GM19463 (cell line): ENCODE data around the gene ADCY5.
"Not testable (repeated sequence)": the region's sequence is repeated elsewhere in the genome, so short reads cannot be mapped to it uniquely, and the experiment has no call there.

Experiments used
- ATAC-seq: cut with Tn5 transposase; IDR thresholded peaks from one replicate; pipeline ENCODE4 v1.9.1; 2021; ENCODE audit warnings: mild to moderate bottlenecking, moderate library complexity; ENCODE audit not compliant: unreplicated experiment

Gene ADCY5

DNA sequence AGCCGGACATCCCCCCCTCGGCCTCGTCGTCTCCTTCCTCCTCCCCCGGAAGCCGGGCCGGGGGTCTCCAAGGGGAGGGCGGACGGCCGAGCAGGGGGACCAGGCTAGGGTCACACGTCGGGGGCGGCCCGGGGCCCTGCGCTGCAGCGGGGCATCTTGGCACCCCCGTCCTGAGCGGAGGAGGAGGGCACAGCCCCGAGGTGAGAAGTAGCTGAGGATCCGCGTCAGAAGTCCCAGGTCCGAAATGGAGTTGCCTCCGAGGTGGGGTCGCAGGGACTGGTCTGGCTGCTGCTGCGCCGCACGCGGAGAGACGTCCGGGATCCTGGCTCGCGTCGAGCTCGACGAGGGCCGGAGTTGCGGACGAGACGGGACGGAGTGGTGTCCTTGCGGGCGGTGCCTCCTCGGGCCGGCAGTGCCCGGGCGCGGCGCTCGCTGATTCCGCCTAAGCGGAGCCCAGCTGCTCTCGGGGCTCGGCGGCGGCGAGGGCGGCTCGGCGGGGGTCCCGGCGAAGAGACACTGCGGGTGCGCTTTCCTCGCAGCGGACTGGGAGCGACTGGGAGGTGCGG, at the start of gene ADCY5:
ADCY5 (minus strand) TSS at position 555 of the 566 bp plus-strand sequence; CDS start at position 10, 545 bp downstream.
- ATAC-seq = no peak

DNA sequence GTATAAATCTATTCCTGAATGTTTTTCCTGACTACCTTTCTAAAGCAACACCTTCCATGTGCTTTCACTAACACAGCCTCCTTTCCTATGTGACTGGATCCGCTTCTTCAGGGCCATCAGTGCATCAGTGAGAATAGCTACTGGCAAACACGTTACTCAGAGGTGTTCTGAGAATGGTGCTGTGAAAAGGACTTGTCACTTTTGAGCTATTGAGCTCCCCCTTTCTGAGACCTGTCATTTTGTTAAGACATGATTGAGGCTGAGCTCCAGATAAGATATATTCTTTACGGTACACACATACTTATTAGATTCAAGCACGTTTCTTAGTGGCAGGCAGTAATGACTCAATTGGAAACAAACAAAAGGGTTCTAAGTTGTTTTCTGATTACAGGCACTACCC, 45.0 kb upstream of the ADCY5 start:
- ATAC-seq = no peak

DNA sequence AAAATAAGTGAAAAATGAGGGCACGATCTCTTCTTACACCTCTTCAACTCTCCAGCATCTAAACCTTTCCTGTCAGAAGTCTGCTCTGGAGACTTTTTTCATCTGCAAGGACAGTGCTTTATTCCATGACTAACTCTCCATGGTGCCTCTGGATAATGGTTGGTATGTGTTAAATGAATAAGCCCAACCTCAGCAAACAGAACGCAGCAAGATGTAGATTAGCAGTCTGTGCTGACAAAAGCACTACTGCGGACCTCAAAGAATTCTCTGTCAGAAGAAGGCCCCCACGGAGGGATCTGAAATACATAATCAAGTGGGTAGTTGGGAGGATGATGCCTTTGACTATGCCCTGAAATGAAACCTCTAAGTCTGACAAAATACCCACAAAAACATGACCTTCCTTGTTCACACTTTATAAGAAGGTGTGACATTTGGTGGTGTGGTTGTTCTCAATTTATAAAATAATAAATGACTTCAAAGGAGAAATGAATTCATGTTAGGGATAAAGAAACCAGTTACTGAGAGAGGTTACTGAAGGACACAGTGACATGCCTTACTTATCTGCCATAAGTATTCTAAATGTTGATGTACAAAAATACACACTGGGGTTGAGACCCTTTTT, 43.2 kb upstream of the ADCY5 start:
- ATAC-seq = no peak

DNA sequence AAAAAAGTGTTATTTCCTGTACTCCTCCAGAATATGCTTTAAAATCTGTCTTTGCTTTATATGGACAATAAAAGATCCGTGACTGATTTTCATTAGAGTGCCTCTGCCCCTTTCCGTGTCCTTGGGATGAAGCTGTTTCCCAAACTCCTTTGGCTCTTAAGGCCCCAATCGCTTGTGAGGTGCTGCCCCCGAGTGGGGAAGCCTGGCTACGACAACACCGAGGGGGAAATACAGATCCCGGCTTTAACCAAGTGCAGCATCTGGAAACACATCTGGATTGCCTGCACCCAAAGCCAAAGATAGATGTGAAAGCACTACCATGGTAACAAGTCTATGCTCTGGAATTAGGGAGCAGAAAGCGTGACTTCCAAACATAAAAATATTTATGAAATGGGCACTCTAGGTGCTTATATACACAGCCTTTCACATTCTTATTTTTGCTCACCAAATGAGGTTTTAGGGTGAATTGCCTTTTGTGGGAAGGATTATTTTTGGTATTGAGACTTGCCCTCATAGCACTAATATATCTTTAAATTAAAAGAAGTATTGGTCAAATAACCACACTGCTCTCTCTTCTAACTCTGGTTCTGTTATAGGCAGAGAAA, 40.6 kb upstream of the ADCY5 start:
- no peak for ATAC-seq

DNA sequence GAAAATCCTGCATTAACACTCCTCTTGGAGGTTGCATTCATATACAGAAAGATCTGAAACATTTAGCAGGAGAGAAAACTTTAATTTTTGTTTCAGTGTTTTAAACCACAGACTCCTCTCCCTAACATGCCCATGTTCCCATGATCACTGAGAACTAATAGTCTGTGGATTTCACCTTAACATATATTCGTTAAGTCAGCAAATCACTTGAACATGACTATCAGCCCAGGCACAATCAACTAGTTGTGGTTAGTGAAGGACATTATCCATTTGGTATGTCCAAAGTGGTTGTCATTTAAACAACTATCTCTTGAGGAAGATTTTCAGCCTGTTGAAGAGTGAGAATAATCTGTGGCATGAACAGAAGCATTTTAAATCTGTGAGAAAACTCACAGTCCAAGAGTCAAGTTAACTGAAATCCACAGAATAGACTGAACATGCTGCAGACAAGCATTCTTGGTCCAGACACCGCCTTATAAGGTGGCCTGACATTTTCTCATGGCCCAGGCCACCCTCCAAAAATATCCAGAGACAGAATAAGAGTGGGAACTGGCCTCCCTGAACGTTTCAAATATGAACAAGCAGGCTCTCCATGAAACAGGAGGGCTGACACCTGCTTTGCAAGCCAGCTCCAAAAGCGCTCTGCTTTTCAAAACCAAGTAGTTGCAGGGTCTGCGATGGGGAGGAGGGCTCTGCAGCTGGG, 39.9 kb upstream of the ADCY5 start:
- no peak for ATAC-seq

DNA sequence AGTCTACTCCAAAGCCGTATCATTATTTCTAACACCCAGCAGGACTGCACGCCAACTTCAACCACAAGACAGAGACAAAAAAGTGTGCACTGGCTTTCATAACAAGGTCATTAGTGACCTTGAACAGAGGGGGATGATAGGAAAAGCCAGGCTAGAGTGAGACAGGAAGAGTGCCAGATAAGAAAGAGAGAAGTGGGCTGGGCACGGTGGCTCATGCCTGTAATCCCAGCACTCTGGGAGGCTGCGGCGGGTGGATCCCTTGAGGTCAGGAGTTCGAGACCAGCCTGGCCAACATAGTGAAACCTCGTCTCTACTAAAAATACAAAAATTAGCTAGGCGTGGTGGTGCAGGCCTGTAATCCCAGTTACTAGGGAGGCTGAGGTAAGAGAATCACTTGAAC, 38.2 kb upstream of the ADCY5 start:
- not testable (repeated sequence) for ATAC-seq

DNA sequence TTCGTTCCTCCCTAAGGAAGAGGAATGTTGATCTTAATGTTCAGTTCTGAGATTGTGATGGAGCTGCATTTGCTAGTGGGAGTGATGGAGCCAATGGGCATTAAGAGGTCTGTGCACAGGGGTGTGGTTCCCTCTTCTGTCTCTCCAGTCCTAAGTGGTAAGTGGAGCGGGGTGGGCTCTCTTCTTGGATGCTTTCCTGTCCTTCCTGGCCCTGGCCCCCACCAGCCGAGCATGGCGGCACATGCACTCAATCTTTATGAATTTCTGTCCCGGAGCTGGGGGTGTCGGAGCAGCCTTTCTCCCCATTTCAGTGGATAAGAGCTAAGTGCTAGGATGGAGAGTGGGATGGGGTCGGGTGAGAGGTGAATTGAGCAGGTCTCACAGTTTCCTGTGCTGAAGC, 37.6 kb upstream of the ADCY5 start:
- ATAC-seq = no peak

DNA sequence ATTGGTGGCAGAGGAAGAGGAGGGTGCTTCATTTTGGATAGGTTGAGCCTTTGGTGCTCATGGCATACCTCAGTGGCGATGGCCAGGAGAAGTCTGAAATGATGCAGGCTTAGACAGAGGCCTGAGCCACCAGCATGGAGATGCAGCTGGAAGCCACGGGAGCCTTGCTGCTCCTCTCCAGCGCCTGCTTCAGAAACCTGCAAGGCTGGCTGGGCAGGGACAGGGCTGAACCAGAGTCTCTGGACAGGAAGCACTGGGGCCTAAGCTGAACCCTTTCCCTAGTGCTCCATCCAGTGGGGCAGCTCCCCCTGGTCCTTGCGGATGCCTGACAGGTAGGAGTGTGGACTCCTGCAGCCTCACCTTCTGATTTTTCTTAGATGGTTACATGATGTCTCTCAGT, 36.7 kb upstream of the ADCY5 start:
- ATAC-seq = no peak

DNA sequence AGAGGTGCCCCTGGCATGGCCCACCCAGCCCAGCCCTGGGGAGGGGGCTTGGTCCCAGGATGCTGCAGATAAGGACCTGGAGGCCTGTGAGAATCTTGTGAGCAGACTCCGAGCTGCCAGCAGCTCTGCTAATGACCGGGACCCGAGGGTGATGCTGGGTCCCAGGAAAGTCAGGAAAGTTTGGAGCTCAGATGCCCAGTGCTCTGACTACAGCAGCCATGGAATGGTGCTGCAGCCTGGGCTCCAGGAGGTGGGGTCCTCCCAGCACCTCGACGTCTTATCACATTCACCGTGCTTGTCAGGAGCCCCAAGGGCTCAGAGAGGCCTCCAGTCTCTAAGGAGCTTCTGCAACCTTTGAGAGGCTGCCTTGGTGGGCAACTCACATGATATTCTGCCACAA, 34.3 kb upstream of the ADCY5 start:
- ATAC-seq = no peak

DNA sequence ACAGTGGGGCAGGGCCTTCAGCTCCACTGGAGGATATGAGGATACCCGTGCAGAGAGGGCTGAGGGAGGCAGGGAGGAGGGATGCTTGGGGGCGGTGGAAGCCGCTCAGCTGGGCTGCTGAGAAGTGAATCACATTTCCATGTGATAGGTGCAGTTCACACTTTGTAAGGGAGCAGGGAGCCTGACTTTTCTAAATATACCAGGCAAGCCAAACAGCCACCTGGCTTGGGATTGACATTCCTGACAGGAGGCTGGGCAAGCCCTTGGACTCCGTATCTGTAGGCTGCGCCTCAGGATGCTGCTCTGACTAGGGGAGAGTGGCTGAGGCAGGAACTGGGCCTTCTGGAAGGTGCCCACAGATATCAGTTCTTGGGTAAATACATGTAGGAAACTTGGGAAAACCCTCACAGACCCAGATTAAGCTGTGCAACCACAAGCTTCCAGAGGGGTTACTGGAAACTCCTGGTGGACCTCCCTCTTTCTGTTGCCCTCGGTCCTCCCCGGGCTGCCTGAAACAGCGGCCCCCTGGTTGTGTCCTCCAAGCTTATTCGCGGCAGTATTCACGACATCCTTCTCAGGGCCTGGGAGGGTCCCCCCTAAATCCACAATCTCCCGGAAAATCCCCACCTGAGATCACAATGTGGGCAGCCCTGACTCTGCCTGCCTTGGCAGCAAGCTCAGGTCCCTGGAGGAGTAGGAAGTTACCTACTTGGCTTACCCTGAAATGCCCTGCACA, 33.0 kb upstream of the ADCY5 start:
- no peak for ATAC-seq

DNA sequence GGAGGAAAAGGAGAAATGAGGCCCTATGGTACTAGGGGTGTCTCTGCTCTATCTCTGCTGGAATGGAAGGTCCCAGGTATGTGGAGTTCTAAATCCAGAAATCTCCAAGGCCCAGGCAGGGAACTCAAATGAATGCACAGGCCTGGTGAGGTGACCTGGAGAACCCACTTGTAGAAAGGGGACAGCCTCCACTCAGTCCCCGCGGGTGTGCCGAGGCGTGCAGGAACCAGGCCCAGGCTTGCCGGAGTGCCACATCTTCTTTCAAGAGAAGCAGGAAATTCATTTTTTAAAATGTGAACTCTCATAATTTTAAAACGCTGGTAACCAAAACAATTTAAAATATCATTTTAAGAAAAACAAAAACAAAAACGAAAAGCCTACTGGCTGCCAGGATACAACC, 32.2 kb upstream of the ADCY5 start:
- ATAC-seq = no peak

DNA sequence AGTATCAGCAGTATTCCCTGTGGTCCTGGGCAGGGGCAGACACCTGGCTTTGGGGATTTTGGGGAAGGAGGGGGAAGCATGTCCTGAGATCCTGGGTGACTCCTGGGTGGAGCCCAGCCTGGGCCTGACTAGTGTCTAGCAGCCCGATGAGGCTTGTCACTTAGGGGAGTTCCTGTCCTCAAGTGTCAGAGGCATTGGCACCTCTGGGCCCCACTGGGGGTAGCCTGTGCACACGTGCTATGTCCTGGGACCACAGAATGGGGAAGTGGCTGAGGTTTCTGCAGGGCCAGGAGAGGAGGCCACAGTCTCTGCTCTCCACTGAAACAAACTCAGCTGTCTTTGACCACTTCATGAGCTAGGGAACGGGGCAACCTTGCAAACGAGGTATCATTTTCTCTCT, 31.5 kb upstream of the ADCY5 start:
- no peak for ATAC-seq

DNA sequence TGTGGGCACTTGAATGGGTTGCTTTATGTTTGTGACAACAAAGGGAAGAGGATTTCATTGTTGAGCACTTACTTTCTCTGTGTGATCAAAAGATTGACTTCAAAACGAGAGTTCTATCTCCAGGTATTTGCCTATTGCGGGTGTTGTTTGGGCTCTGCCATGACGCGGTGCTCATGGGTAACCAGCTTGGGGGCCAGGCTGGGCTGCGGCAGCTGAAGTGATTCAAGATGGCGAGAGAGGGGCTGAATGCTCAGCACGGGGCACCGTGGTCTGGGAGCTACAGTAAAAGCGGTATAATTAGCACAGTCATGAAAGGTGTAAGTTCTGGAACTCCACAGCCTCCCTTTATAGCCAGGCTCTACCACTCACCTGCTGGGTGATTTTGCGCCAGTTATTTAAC, 31.0 kb upstream of the ADCY5 start:
- no peak for ATAC-seq

DNA sequence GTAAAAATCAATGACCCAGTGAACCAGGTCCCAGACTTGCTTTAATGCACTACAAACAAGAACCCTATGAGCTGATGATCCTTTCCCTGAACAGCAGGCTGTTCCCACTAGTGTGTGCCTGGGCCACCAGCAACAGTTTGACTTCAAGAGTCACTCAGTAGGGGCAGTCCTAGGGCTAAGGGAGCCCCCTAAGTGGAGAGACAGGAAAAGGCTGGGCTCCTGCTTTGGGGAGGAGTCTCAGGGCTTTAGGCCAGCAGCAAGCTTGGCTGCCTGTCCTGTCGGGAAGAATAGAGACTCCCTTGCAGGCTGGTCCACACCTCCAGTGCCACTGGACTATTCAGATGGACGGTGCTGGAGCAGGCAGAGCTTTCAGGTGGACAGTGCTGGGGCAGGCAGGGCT, 29.4 kb upstream of the ADCY5 start:
- ATAC-seq = no peak

DNA sequence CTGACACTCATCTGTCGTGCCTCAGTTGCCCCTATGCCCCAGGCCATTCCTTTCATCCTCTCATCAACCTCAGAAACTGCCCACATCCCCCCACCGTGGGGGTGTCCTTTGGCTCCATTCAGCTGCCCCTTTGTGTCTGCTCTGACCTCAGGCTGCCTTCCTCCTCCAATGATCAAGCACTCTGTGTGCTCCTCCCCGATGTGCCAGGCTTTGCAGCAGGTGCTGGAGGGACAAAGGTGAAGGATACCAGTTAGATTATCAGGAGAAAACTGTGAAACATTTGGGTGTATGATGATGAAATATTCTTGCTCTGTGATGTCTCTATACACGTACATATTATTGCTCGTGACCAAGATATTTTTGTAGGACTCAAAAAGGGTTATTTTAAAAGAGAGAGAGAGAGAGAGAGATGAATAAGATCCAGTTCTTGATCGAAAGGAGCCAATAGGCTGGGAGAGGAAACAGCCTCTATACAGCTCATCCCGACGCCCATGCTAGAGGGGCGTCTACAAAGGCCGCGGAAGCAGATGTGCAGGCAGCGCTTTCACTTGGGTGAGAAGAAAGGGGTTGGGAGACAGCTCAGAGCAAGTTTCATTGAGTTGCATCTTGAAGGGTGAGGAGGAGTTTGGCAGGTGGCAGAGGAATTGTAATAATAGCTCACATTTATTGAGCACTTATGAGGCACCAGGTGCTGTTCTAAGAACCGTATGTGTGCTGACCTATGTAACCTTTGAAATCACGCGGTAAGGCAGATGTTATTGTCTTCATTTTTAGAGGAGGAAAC, 28.3 kb upstream of the ADCY5 start:
- no peak for ATAC-seq

DNA sequence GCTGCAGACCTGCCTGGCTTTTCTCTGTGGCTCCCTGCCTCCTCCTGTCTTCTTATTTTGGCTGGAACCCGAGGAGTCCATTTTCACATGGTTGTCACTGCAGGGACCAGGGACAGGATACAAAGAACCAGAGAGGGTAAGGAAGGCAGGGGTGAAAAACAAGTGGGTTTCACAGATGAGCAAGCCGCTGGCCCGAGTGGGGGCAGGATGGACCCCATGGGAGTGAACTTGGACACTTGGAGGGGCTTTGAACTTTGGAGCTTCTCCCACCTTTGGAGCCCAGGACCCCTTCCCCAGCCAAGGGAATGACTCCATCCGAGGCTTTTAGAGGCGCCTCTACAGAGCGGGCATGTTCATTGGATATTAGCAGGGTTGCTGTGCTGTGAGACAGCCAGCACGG, 26.9 kb upstream of the ADCY5 start:
- ATAC-seq = no peak

DNA sequence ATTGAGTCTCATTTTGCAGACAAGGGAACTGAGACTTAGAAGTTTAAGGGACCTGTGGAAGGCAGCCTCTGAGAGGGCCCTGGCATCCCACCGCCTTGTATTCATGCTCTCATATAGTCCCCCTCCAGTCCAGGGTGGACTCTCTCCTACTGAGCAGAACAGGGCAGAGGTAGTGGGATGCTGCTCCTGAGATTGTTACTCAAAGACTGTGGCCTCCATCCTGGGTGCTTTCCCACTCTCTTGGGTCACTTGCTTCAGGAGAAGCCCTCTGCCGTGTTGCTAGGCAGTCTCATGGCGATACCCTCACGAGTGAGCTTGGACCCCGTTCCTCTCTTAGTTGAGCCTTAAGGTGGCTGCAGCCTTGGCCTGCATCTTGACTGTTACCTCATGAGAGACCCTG, 22.2 kb upstream of the ADCY5 start:
- ATAC-seq = no peak

DNA sequence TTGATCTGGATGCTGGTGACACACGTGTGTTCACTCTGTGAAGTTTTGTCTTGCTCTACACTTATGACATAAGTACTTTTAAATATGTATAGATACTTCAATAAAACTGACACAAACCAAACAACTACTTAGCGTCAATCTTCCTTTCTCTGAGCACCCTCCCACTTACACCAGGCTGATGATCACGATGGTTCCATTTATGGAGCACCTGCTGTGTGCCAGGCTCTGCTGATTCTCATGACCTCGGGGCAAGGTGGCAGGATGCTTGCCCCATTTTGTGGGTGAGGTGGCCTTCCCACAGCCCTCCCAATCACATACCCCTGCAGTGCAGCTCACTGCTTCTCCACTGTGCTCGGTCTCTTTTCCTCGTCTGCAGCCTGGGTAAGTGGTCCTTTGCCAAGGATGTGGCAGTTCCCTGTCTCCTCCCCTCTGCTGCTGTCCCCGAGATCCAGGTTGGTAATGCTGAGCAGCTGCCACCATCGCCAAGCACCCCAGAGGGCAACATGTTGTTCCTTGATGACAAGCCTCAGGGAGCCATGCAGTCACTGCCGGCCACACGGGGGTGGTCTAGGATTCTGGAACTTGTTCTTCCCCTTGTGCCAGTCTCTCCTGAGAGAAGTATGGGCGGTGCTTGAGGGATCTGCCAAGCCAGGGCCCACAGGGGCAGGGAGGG, 20.6 kb upstream of the ADCY5 start:
- ATAC-seq = no peak

DNA sequence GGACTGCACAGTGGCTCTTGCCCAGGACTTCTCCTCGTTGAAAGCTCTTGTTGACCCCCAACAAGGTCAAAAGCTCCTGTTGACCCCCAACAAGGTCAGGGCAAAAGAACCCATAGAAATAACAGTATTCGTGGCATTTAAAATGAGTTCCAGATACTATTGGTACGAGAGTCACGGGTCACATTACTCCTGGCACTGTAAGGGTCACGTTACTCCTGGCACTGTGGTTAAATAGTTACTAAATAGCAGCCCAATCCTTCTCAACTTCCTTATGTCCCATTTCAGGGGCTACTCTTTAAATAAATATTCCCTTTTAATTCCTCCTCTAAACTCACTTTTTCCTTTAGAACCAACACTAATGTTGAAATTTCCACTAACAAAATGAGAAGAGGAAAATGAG, 18.2 kb upstream of the ADCY5 start:
- no peak for ATAC-seq

DNA sequence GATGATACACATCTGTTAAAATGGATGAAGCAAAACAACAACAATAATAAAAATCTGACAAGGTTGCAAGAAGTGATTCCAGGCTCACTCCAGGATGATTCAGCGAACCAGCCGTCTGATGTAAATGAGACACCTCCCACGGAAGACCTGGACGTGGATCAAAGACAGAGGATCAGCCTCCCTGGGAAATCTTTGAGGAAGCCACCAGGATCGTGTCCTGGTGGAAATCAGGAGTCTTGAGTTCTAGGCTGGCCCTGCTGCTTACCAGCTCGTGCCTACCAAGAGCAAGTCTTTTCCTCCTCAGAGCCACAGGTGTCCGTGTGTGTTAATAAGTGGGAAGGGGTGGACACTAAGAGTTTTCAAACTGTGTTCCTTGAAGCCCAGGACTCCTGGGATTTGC, 15.3 kb upstream of the ADCY5 start:
- no peak for ATAC-seq
